HAP-1 (cell line): ENCODE results near the gene RAB33B.
A peak's percentile ranks its signal among the peaks of the same experiment; 100 is the strongest.
"Not testable (repeated sequence)": the region's sequence is repeated elsewhere in the genome, so short reads cannot be mapped to it uniquely, and the experiment has no call there.

ENCODE experiments used
- DNase-seq, 2 experiments: peaks; one replicate each; pipeline ENCODE4 v3.0.0-alpha.2; 2016 to 2020; ENCODE audit warnings: low spot score in 2 of 2
- H3K27me3 ChIP-seq: fragments of 250-450 bp; sonication (Bioruptor Pico); 2 replicates; pipeline ENCODE4 v1.5.1; 2020; ENCODE audit warnings: low read depth, mild to moderate bottlenecking, moderate library complexity
- H3K36me3 ChIP-seq: fragments of 250-450 bp; sonication (Bioruptor Pico); replicated peaks from 2 replicates; pipeline ENCODE4 v1.5.1; 2020; ENCODE audit warnings: mild to moderate bottlenecking
- H3K4me1 ChIP-seq: fragments of 250-450 bp; sonication (Bioruptor Pico); 2 replicates; pipeline ENCODE4 v1.5.1; 2020; ENCODE audit warnings: mild to moderate bottlenecking
- H3K4me3 ChIP-seq: fragments of 250-450 bp; sonication (Bioruptor Pico); 2 replicates; pipeline ENCODE4 v1.5.1; 2020; ENCODE audit warnings: mild to moderate bottlenecking, moderate library complexity
- H3K9me3 ChIP-seq: fragments of 250-450 bp; sonication (Bioruptor Pico); 2 replicates; pipeline ENCODE4 v1.5.1; 2020; ENCODE audit warnings: mild to moderate bottlenecking, moderate library complexity
- in situ Hi-C: fragments of 300-500 bp; cut with MboI; formaldehyde crosslinking; loops from 3 replicates; pipeline ENCODE4 v1.14.3; 2020; ENCODE audit warnings: low sequenced_read_pairs, inconsistent platforms, mixed read lengths

RAB33B gene

GRCh38 chr4:139454111-139455045 is at the start of gene RAB33B:
RAB33B (plus strand) TSS chr4:139454121; CDS start chr4:139454196, 75 bp downstream.
- Histone ChIP-seq H3K27me3 (no peaks in the 10 kb centered on the region; the same call in 1 of the 2 replicates), H3K4me3 (peak within 1 kb of the TSS; percentile 82), H3K4me1 (peaks cover 36% of the 10 kb centered on the region), H3K36me3 (peaks cover 3% of the 10 kb centered on the region; the same call in 1 of the 2 replicates), H3K9me3 (peaks cover 5% of the 10 kb centered on the region; the same call in 1 of the 2 replicates)
- DNase-seq = no peak
- in situ Hi-C loops = no loop called here

- no peak for DNase-seq
- in situ Hi-C loops = no loop called here
- Histone ChIP-seq H3K4me1 (peaks cover 4% of the 10 kb centered on the region; the same call in 1 of the 2 replicates), H3K36me3 (no peaks in the 10 kb centered on the region), H3K27me3 (no peaks in the 10 kb centered on the region), H3K4me3 (no peak overlapping the region), H3K9me3 (no peaks in the 10 kb centered on the region)
Observed at GRCh38 chr4:139410312-139410711, 43.6 kb upstream of the RAB33B start.

DNA sequence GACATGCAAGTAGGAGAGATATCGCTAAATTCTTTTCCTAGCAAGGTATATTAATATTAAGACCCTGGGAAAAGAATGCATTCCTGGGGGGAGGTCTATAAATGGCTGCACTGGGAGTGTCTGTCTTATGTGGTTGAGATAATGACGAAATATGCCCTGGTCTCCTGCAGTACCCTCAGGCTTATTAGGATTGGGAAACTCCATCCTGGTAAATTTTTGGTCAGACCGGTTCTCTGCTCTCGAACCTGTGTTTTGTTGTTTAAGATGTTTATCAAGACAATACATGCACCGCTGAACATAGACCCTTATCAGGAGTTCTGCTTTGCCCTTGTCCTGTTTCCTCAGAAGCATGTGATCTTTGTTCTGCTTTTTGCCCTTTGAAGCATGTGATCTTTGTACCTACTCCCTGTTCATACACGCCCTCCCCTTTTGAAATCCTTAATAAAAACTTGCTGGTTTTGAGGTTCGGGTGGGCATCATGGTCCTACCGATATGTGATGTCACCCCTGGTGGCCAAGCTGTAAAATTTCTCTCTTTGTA is 39.2 kb upstream of the RAB33B start:
- in situ Hi-C loops, H3K36me3 ChIP-seq, H3K27me3 ChIP-seq, H3K4me3 ChIP-seq, DNase-seq, H3K9me3 ChIP-seq, H3K4me1 ChIP-seq: not testable (repeated sequence)

DNA sequence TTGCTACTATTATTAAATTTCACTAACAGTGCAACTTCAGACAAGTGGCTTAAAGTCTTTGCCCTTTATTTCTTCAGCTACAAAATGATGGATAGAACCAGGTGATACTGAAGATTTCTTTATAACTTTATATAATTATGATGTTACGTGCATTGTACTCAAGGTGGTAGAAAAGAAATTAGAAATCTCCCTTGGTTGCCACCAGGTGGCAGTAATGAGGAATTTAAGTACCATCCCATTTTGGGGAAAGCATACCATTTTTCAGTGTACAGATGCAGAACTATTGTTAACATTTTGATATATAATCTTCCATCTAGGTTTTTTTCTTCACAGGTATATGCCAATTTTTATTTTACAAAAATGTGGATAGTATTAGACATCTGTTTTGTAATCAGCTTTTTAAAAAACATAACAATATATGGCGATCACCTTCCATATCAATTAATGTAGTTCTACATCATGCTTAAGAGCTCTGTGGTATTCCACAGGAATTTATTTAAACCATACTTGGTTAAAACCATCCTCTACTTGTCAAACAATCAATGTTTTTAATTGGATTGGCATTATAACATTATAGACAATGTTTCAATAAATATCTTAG is 37.7 kb upstream of the RAB33B start:
- Histone ChIP-seq H3K4me1 (no peaks in the 10 kb centered on the region), H3K9me3 (no peaks in the 10 kb centered on the region), H3K36me3 (no peaks in the 10 kb centered on the region), H3K4me3 (no peak overlapping the region), H3K27me3 (no peaks in the 10 kb centered on the region)
- in situ Hi-C loops = no loop called here
- peak; percentile 28 to 79 for DNase-seq

- Histone ChIP-seq H3K4me1 (no peaks in the 10 kb centered on the region), H3K4me3 (no peak overlapping the region), H3K27me3 (no peaks in the 10 kb centered on the region), H3K9me3 (no peaks in the 10 kb centered on the region), H3K36me3 (no peaks in the 10 kb centered on the region)
- in situ Hi-C loops = no loop called here
- no peak for DNase-seq
Observed at GRCh38 chr4:139419388-139419914, 34.5 kb upstream of the RAB33B start.

GRCh38 chr4:139420652-139421051 is 33.3 kb upstream of the RAB33B start:
- H3K4me1 ChIP-seq = no peaks in the 10 kb centered on the region
- in situ Hi-C loops = no loop called here
- H3K36me3 ChIP-seq = no peaks in the 10 kb centered on the region
- DNase-seq = no peak
- H3K27me3 ChIP-seq = no peaks in the 10 kb centered on the region
- H3K9me3 ChIP-seq = no peaks in the 10 kb centered on the region
- H3K4me3 ChIP-seq = no peak overlapping the region

GRCh38 chr4:139436122-139436521 is 17.8 kb upstream of the RAB33B start:
- DNase-seq = no peak
- no peaks in the 10 kb centered on the region for H3K27me3 ChIP-seq
- H3K4me3 ChIP-seq = no peak overlapping the region
- no peaks in the 10 kb centered on the region for H3K36me3 ChIP-seq
- H3K9me3 ChIP-seq = no peaks in the 10 kb centered on the region; the same call in 1 of the 2 replicates
- in situ Hi-C loops = no loop called here
- H3K4me1 ChIP-seq = no peaks in the 10 kb centered on the region

DNA sequence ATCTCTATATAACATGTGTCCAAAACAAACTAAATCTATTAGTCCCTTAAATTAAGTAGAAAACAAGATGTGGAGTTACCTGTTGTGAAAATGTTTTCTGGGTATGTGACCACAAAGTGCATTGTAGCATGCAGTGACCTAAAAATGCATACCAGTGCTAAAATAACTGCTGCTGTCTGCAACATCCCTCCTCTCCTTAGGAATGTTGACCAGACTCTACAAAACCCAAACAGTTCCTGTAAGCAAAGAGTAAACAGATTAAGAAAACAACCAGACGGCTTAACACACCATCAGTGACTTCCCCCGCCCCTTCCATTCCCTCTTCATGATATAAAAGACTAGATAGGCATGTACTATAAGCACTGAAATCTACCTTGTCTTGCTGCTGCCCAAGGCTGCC is 15.8 kb upstream of the RAB33B start:
- H3K9me3 ChIP-seq = no peaks in the 10 kb centered on the region; the same call in 1 of the 2 replicates
- H3K4me3 ChIP-seq = no peak overlapping the region
- H3K27me3 ChIP-seq = no peaks in the 10 kb centered on the region
- no peaks in the 10 kb centered on the region for H3K4me1 ChIP-seq
- DNase-seq = no peak
- no peaks in the 10 kb centered on the region for H3K36me3 ChIP-seq
- in situ Hi-C loops = no loop called here

DNA sequence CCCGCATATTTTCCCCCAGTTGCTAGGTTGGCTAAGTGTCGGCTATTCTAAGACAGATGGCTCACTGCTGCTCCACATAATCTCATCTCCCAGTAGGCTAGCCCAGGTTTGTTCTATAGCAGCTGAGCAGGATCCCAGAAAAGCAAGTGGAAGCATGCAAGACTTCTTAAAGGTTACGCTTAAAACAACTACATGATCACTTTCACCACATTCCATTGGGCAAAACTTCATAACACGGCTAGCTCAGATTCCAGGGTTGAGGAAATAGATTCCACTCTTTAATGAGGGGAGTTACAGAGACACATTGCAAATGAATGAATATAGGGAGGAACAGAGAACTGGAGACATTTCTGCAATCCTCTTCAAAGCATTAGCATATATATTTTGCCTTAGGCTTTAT is 12.9 kb upstream of the RAB33B start:
- Histone ChIP-seq H3K9me3 (no peaks in the 10 kb centered on the region; the same call in 1 of the 2 replicates), H3K4me3 (no peak overlapping the region), H3K27me3 (no peaks in the 10 kb centered on the region), H3K4me1 (no peaks in the 10 kb centered on the region), H3K36me3 (no peaks in the 10 kb centered on the region)
- in situ Hi-C loops = no loop called here
- DNase-seq = no peak

DNA sequence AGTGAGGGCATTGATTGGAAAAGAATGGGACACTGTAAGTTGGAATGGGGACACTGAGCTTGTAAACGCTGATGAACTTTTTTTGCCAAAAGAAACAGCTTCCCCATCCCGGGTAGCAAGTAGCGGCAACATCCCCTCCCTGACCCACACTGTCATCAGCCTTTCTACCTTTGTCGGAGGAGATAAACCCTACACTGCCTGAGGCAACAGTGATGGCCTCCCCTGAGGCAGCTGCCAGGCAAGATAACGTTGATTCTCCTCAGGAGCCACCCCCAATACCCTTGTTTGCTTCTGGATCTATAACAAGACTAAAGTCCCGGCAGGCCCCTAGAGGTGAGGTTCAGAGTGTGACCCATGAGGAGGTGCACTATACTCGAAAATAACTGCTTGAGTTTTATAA is 10.3 kb upstream of the RAB33B start:
- in situ Hi-C loops = no loop called here
- Histone ChIP-seq H3K27me3 (no peaks in the 10 kb centered on the region), H3K9me3 (no peaks in the 10 kb centered on the region; the same call in 1 of the 2 replicates), H3K4me3 (no peak overlapping the region), H3K4me1 (no peaks in the 10 kb centered on the region), H3K36me3 (no peaks in the 10 kb centered on the region)
- DNase-seq = no peak

GRCh38 chr4:139444881-139445280 is 9.0 kb upstream of the RAB33B start:
- H3K27me3 ChIP-seq, H3K36me3 ChIP-seq, H3K9me3 ChIP-seq, in situ Hi-C loops, DNase-seq, H3K4me1 ChIP-seq, H3K4me3 ChIP-seq: not testable (repeated sequence)

DNA sequence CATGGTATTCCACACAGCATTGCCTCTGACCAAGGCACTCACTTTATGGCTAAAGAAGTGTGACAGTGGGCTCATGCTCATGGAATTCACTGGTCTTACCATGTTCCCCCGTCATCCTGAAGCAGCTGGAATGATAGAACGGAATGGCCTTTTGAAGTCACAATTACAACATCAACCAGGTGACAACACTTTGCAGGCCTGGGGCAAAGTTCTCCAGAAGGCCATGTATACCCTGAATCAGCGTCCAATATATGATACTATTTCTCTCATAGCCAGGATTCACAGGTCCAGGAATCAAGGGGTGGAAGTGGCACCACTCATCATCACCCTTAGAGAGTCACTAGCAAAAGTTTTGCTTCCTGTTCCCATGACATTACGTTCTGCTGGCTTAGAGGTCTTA is 6.8 kb upstream of the RAB33B start:
- H3K9me3 ChIP-seq, DNase-seq, H3K4me1 ChIP-seq, H3K27me3 ChIP-seq, H3K4me3 ChIP-seq, in situ Hi-C loops, H3K36me3 ChIP-seq: not testable (repeated sequence)

- in situ Hi-C loops = no loop called here
- H3K9me3 ChIP-seq = peaks cover 5% of the 10 kb centered on the region; the same call in 1 of the 2 replicates
- DNase-seq = no peak
- H3K27me3 ChIP-seq = no peaks in the 10 kb centered on the region
- H3K4me3 ChIP-seq = no peak overlapping the region
- H3K4me1 ChIP-seq = peaks cover 12% of the 10 kb centered on the region
- H3K36me3 ChIP-seq = peaks cover 3% of the 10 kb centered on the region; the same call in 1 of the 2 replicates
Observed at GRCh38 chr4:139450586-139450985, 3.3 kb upstream of the RAB33B start.
